HG02610 (cell line): ENCODE data around the gene MYO18B.
"Not testable (repeated sequence)": the region's sequence is repeated elsewhere in the genome, so short reads cannot be mapped to it uniquely, and the experiment has no call there.

Source experiments
- ATAC-seq: cut with Tn5 transposase; IDR thresholded peaks from one replicate; pipeline ENCODE4 v1.9.1; 2021; ENCODE audit warnings: mild to moderate bottlenecking, moderate library complexity; ENCODE audit not compliant: unreplicated experiment

MYO18B gene, protein sequence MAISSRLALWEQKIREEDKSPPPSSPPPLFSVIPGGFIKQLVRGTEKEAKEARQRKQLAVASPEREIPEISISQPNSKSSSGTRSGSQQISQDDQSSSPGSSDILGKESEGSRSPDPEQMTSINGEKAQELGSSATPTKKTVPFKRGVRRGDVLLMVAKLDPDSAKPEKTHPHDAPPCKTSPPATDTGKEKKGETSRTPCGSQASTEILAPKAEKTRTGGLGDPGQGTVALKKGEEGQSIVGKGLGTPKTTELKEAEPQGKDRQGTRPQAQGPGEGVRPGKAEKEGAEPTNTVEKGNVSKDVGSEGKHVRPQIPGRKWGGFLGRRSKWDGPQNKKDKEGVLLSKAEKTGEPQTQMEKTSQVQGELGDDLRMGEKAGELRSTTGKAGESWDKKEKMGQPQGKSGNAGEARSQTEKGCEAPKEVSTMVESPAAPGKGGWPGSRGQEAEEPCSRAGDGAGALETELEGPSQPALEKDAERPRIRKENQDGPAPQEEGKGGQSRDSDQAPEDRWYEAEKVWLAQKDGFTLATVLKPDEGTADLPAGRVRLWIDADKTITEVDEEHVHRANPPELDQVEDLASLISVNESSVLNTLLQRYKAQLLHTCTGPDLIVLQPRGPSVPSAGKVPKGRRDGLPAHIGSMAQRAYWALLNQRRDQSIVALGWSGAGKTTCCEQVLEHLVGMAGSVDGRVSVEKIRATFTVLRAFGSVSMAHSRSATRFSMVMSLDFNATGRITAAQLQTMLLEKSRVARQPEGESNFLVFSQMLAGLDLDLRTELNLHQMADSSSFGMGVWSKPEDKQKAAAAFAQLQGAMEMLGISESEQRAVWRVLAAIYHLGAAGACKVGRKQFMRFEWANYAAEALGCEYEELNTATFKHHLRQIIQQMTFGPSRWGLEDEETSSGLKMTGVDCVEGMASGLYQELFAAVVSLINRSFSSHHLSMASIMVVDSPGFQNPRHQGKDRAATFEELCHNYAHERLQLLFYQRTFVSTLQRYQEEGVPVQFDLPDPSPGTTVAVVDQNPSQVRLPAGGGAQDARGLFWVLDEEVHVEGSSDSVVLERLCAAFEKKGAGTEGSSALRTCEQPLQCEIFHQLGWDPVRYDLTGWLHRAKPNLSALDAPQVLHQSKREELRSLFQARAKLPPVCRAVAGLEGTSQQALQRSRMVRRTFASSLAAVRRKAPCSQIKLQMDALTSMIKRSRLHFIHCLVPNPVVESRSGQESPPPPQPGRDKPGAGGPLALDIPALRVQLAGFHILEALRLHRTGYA (N-terminal part only)

DNA sequence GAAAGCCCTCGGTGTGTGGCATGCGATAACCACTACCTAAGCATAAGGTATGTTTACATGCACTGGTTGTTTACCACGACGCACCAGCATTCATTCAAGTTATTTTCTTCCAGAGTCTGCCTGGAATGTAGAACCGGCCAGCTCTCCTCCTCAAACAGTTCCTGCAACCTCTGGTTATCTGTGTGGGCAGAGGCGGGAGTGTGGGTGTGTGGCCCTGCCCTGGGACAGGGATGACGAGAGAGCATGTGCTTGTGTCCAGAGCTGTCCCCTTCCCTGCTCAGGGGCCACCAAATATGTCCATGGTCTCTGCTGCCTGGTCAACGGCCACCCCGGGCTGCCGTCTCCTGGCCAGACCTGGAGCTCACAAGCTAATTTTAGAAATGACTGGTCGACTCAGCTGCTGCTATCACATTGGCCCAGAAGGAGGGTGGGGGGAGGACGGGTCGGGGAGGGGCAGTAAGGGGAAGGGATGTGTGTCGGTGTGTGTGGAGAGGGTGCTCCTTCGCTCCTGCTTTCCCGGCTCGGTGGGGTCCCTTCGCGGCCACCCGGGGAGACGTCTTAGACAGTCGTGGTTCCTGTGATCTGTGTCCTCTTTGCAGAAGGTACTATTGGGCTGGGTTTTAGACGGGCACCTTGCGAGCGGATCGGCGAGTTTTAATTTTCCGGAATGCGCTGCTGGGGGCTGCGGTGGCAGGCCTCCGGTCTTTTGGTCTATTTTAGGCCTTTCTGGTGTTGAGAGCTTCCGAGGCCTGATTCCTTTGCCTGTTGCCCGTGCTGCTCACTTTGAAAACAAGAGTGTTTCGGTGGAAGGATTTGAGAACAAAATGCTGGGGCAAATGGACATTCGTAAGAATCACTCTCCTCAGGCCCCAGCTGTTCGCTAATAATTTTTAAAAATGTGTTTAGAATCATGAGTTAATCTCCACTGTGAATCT is at the start of gene MYO18B:
Gene MYO18B (plus strand): TSS at position 497 of the 935 bp plus-strand sequence. CDS start 18,905 bp downstream, outside the sequence.
- ATAC-seq = no peak

DNA sequence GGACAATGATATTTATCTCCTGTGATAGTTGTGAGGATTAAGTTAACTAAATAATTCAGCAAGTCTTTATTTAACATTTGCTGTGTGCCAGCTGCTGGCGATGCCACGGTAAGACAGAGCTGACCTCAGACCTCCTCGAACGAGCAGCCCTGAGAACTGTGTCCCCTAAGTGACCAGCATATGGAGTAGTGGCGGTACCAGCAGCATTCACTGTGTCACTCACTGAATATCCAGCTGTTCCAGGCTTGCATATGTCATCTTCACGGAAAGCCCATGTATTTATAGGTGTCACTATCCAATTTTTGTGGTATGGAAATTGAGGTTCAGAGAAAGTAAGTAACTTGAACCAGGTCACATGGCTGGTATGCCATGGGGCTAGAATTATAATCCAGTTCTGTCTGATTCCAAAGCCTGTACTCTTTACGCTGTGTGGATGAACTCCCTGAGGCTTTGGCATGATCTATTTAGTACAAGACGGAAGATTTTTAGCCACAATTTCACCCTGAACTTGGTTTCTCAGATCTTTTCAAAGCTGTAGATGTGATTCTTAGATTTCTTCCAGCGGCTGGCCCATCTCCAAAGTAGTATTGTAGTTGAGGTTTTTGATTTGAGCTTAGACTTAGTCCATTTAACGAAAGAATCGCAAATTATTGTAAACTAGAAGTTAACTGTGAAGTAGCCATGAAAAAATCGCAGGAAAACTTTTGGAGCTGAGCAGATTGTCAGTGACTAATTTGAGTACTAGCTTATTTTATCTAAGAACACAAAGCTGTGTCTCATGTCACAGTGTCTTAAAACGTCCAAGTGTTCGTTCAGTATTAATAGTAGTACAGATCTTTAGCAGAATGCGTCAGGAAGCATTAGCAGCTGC is 49.4 kb upstream of the MYO18B start:
- ATAC-seq = no peak

DNA sequence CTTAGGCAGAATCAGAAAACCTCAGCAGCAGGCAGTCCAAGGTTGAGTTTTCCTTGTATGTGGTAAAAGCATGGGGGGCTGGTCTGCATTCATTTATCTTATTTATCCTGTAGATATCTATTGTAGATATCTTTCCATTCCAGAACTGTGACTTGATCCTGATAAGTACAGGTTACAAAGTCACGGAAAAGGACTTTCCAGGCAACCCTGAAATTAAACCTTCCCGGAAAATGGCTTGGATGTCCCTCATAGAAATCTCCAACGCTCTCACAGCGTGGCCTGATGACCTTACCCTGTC is 48.8 kb upstream of the MYO18B start:
- no peak for ATAC-seq

DNA sequence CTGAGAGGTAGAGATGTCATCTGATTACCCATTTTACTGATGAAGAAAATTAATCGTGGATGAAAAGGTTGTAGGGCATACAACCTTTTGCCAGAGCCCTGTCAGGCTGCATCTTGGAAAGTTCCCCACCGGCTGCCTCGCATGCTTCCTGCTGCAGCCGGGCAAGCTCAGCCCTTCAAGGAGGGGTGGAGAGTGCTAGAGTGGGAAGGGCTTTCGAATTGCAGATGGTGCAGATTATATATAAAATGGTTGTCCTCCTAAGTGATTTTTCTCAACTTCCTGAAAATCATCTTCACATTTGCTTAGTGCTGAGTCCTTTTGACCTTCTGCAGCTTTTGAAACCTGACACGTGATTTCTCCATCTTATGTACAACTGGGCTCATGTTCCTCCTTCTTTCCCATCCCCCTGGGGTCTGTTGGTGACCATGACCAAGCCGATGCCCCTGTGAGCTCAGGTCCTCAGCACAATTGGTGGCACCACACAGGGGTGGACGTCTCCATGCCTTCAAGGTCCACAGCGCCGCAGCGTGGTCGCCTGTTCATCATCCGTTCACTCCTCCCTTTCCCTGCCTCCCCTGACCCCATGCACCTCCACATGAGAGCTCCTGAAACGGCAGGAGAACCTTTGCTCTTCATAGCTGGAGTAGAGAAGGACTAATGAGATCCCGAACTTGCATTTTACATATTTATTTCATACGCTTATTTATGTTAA is 47.6 kb upstream of the MYO18B start:
- no peak for ATAC-seq

DNA sequence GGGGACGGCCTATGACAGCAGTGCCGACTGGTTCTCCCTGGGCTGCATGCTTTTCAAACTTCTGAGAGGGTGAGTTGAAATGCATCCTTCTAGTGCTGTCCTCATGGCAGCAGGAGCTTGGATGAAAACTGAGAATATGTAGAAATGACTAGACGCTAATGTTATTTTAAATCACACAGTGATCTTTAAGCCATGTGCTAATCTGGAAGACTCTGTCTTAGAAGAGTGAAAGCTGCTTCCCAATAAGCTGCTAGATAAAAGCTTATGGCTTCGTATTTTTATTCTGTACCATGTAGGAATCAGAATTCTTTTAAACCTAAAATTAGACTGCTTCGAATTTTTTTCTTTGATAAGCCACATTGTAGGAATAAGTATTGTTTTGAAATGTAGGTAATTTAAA is 46.8 kb upstream of the MYO18B start:
- no peak for ATAC-seq

DNA sequence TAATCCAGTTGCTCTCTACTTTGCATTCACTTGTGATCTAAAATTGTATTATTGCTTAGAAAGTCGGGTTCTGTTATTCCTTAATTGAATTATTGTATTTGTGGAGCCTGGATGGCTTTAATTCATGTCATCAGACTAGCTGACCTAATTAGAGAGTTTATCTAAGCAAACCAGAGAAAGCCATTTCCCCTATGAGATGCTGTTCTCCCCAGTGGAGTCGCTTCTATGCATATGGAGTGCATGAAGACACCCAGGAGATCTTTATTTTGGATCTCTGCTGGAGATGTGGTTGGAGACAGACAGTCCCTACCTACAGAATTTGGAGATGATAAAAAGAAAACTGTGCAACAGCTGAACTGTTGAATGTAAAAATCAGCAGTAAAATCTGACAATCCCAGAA is 45.2 kb upstream of the MYO18B start:
- ATAC-seq = no peak

DNA sequence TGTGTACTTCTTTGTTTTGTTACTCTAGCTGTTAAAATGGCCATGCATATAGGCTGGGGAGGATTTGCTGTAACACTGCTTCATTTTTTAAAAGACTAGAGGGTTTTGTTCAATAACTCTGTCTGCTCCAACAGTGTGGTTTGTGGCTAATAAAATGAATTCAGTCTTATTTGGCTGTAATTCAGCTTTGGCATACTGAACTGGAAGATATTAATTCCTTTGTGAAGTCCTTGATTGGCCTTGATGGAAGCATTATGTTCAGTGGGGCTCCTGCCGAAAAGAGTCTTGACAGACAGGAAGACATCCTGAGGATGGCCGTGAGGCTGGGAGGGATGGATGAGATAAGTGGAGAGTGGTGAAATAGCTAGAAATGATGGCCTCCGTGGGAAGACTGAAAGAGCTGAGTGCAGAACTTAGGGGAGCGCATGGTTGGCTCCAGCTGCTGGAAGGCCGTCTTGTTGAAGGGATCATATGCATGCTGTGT is 44.8 kb upstream of the MYO18B start:
- no peak for ATAC-seq

DNA sequence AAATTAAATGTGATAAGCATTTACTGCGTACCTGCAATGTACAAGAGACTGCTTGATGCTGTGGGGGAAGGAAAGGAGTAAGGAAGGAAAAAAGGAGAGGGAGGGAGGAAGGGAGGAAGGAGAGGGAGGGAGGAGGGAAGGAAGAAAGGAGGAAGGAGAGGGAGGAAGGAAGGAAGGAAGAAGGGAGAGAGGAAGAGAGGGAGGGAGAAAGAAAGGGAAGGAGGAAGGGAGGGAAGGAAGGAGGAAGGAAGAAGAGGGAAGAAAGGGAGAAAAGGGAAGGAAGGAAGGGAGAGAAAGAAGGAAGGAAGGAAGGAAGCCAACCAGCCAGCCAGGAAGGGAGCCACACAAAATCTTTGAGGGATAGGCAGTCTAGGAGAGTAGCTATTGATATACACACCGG is 44.0 kb upstream of the MYO18B start:
- no peak for ATAC-seq

DNA sequence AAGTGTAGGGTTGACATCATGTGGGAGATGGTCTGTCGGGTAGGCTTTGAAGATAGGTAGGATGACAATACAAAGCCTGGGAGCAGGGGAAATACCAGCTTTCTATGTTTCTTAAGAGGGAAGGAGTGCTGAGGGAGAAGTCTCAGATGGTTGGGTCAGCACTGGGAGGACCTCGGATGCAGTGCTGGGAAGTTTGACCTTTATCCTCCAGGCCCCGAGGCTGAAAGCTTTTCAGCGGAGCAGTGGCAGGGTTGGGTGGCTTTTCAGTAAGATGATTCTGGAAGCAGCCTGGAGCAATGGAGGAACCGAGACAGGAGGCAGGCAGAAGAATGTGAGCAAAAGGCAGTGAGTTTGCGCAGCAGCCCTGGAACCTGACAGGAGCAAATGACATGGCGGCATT is 43.5 kb upstream of the MYO18B start:
- ATAC-seq = no peak

DNA sequence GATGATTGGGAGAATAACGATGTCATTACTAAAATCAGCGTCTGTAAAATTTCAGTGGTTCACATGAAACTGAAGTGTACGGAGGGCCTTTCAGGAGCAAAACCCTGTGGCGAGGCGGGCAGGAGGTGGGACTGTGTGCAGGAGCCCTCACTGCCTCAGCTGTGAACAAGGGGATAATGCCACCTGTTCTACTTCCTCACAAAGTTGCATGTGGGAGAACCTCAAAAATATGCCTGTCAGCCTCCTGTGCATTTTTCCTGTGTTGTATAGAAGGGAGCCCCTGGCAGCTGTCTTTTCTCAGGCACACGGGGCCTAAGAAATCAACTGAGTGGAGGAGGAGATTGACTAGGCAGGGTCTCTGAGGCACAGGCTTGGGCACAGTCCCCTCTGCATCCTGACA is 43.0 kb upstream of the MYO18B start:
- ATAC-seq = no peak

DNA sequence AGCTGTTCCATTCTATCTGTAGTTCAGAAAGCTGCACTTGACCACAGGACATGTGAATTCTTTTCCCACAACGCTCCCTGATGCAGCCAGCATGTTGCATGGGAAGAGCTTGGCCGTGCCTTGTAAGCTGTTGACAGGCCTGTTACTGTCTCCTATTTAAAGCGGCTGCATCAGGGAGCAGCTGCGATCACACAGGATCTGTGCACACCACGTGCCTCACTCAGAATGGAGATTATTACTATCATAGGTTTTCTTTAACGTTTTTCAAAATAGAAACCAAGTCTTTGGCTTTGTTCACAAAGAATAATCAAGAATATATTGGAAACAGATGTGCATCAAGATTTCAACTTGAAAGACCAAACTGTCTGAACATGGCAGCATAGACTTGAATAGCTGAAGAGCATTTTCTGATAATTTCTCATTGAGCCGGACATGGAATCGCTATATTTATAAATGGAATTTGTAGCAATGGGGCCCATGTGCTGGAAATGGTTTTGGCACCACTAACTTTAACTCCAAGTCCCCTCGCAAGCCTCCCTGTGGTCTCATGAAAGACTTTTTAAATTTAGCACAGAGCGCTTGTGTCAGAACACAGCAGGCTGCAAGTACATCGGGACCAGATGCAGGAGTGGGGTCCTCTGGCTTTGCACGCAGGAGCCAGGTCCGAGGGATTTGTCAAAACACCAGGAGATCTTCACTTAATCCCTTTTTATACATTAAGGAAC is 40.8 kb upstream of the MYO18B start:
- ATAC-seq = no peak

DNA sequence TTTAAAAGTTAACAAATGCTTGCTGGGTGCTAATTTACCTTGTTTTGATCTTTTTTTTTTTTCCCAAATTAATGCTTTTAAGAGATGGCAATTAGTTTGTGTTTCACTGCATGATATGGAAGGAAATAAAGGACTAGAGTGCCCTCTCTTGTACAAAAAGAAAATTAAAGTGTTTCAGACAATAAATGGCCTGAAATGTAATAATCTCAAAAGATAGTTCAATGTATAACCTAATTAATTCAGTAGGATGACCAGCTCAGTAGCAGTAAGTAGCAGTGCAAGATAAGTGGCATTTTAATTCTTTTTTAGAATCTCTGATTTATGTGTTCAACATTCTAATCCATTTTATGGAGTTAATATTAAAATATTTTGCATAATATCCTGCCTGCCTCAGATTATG is 39.9 kb upstream of the MYO18B start:
- ATAC-seq = no peak

DNA sequence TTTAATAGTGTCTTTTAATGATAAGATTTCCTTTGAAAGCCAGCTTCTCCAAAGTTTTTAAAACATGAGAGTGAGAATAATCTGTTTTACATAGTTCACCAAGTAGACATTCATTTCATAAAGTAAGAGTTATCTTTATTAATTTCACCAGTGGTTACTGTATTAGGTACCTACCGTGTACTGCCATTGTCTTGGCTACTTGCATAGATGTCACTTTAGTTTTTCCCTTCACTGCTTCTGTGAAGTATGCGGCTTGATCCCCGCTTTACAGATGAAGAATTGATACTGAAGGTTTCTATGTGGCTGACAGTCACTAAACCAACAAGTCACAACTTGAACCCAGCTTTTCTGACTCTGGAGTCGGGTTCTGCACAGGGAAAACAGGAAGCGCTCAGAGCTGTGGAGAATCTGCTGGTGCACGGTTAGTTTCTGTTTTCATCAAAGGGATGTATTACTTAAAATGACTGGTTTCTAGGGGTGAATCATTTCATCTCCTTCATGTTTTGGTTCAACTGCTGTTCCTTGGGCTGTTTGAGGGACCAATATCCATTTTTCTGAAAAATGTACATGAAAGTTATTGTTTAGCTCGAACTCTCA is 39.3 kb upstream of the MYO18B start:
- ATAC-seq = no peak

DNA sequence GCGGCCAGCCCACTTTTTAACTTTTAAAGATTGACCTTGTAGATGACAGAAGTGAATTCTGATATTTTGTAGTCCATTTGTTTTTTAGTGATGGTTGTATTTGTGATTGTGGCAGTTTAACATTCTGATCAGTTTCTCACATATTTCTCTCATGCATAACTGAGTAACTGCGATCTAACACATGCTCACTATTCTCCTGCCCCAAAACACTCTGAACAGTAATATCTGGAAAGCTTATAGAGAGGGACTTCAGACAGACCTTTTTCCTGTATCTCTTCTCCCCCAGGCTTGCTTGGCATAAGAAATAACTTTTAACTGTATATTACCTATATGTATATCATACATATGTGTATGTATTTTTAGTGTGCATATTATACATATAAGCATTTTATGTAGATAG is 37.3 kb upstream of the MYO18B start:
- ATAC-seq = no peak

DNA sequence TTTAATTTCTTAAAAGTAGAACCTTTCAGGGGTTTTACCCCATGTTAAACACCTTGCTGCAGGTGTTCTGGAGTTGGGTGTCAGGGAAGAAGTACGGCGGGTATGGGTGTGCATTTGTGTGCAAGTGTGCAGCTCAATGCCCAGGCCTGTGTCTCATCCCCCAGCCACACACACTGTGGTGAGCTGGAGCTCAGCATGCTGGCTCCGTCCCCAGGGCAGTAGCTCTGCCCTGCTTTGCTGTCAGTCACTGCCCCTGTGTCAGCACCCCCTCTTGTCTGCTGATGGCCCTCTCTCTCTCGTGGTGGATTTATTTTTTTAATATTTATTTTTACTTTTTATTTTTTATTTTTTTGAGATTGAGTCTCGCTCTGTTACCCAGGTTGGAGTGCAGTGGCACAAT is 35.8 kb upstream of the MYO18B start:
- no peak for ATAC-seq

DNA sequence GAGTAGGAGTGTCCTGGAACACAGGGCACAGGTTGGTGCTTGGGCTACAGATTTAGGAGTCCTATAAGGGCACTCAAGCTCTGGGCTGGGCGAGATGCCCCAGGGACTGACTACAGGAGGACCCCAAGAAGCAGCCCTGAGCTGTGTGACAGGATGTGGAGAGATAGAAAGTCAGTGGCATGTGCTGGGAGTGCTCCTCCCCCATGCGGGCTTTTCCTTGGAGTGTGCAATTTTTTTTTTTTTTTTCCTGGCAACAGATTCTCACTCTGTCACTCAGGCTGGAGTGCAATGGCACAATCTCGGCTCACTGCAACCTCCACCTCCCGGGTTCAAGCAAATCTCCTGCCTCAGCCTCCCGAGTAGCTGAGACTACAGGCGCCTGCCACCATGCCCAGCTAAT is 33.6 kb upstream of the MYO18B start:
- ATAC-seq = not testable (repeated sequence)

DNA sequence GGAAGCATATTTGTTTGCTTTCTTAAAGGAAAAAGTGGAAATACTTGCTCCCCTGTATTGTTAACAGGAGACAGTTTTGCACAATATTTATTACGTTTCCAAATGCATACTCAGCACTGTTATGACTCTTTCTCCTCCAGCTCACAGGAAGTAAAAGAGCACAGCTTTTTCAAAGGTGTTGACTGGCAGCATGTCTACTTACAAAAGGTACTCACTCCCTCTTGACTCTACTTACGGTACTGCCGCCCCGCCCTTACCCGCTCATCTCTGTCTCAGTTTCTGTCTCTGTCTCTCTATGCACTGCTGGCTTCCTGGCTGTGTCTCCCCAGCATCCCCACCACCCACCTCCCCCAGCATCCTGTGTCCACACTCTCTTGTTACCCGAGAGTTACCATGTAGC is 32.2 kb upstream of the MYO18B start:
- ATAC-seq = no peak

DNA sequence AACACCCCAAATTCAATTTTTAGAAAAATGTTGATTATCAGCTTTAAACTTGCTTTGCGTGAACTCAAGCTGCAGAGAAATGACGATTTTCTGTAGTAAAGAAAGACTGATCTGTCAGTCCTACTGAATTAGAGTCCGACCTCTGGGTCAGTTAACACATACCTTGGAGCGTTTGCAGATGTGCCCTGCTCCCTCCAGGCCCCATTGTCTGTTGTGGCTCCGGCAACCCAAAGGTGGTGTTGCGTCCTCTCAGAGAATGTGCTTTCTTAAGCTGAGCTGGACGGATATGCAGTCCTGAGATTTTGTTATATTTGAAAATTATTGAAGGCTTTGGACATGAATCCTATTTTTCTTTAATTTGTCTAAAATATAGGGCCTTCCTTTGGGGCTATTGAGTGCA is 31.5 kb upstream of the MYO18B start:
- no peak for ATAC-seq
